ENCODE results near the gene SLU7.

SLU7 gene

GRCh38 chr5:160419458-160420330, 813 bp upstream of the SLU7 start:
- TF ChIP-seq GATA2 (IDR thresholded peaks at IDR 0.05; ENCODE audit: low read depth, low read length), result no peak
- no peak for TF ChIP-seq GATA3 (IDR thresholded peaks at IDR 0.05; ENCODE audit: low read depth, low read length)

- TF ChIP-seq GATA2 (IDR thresholded peaks at IDR 0.05; ENCODE audit: low read depth, low read length) (peak; percentile 74), GATA3 (IDR thresholded peaks at IDR 0.05; ENCODE audit: low read depth, low read length) (no peak)
These were observed 19.2 kb downstream of the SLU7 start, which contains the start of gene FAM200C for GRCh38 chr5:160399402-160400353. FAM200C (minus strand) TSS chr5:160400054; CDS start chr5:160395490, 4,564 bp downstream.

GRCh38 chr5:160398806-160399205, 20.1 kb downstream of the SLU7 start:
- TF ChIP-seq GATA3 (IDR thresholded peaks at IDR 0.05; ENCODE audit: low read depth, low read length), result no peak
- no peak for TF ChIP-seq GATA2 (IDR thresholded peaks at IDR 0.05; ENCODE audit: low read depth, low read length)

- TF ChIP-seq GATA2 (IDR thresholded peaks at IDR 0.05; ENCODE audit: low read depth, low read length) (no peak), GATA3 (IDR thresholded peaks at IDR 0.05; ENCODE audit: low read depth, low read length) (no peak)
These were observed 21.4 kb downstream of the SLU7 start for GRCh38 chr5:160397492-160397891.

GRCh38 chr5:160395111-160395510, 23.8 kb downstream of the SLU7 start:
- TF ChIP-seq GATA2 (IDR thresholded peaks at IDR 0.05; ENCODE audit: low read depth, low read length) (no peak), GATA3 (IDR thresholded peaks at IDR 0.05; ENCODE audit: low read depth, low read length) (no peak)

GRCh38 chr5:160390787-160391696, 27.8 kb downstream of the SLU7 start:
- TF ChIP-seq GATA3 (IDR thresholded peaks at IDR 0.05; ENCODE audit: low read depth, low read length), result no peak
- no peak for TF ChIP-seq GATA2 (IDR thresholded peaks at IDR 0.05; ENCODE audit: low read depth, low read length)

- TF ChIP-seq GATA3 (IDR thresholded peaks at IDR 0.05; ENCODE audit: low read depth, low read length) (no peak), GATA2 (IDR thresholded peaks at IDR 0.05; ENCODE audit: low read depth, low read length) (no peak)
These were observed 31.4 kb downstream of the SLU7 start for GRCh38 chr5:160387445-160387844.

GRCh38 chr5:160385496-160385895, 33.4 kb downstream of the SLU7 start:
- TF ChIP-seq GATA2 (IDR thresholded peaks at IDR 0.05; ENCODE audit: low read depth, low read length) (no peak), GATA3 (IDR thresholded peaks at IDR 0.05; ENCODE audit: low read depth, low read length) (no peak)

- TF ChIP-seq GATA2 (IDR thresholded peaks at IDR 0.05; ENCODE audit: low read depth, low read length), result no peak
- no peak for TF ChIP-seq GATA3 (IDR thresholded peaks at IDR 0.05; ENCODE audit: low read depth, low read length)
These were observed 34.2 kb downstream of the SLU7 start for GRCh38 chr5:160384681-160385080.

GRCh38 chr5:160382346-160382745, 36.5 kb downstream of the SLU7 start:
- TF ChIP-seq GATA2 (IDR thresholded peaks at IDR 0.05; ENCODE audit: low read depth, low read length), result no peak
- TF ChIP-seq GATA3 (IDR thresholded peaks at IDR 0.05; ENCODE audit: low read depth, low read length), result no peak

- TF ChIP-seq GATA3 (IDR thresholded peaks at IDR 0.05; ENCODE audit: low read depth, low read length) (no peak), GATA2 (IDR thresholded peaks at IDR 0.05; ENCODE audit: low read depth, low read length) (no peak)
These were observed 38.8 kb downstream of the SLU7 start for GRCh38 chr5:160380041-160380440.

GRCh38 chr5:160379511-160379910, 39.4 kb downstream of the SLU7 start:
- TF ChIP-seq GATA2 (IDR thresholded peaks at IDR 0.05; ENCODE audit: low read depth, low read length), result no peak
- TF ChIP-seq GATA3 (IDR thresholded peaks at IDR 0.05; ENCODE audit: low read depth, low read length), result no peak

- TF ChIP-seq GATA2 (IDR thresholded peaks at IDR 0.05; ENCODE audit: low read depth, low read length) (no peak), GATA3 (IDR thresholded peaks at IDR 0.05; ENCODE audit: low read depth, low read length) (no peak)
These were observed 40.6 kb downstream of the SLU7 start for GRCh38 chr5:160378330-160378729.
